Cardiac muscle cell (in vitro differentiated cells and primary cell): ENCODE data around the gene MPV17. TPM values are rescaled to one million over a fixed set of nuclear protein-coding genes. Genes with fewer than 3 reads are reported as not detected.

ENCODE experiments used
- DNase-seq, 2 donors: peaks; one replicate each; pipeline versions ENCODE4 v3.0.0 to v3.0.0-alpha.2; 2010 to 2017; ENCODE audit warnings: low read depth in 1 of 2, low spot score in 1 of 2
- H3K27ac ChIP-seq: fragments of 200-600 bp; sonication (generic); 2 replicates; pipeline ENCODE4 v1.5.1; 2016
- H3K27me3 ChIP-seq: fragments of 200-600 bp; sonication (generic); 2 replicates; pipeline ENCODE4 v1.6.0; 2016; ENCODE audit warnings: control low read depth
- H3K36me3 ChIP-seq: fragments of 200-600 bp; sonication (generic); 2 replicates; pipeline ENCODE4 v1.5.1; 2016; ENCODE audit warnings: control low read depth
- H3K4me1 ChIP-seq: fragments of 200-600 bp; sonication (generic); 2 replicates; pipeline ENCODE4 v1.8.1; 2017; ENCODE audit warnings: low read depth, mild to moderate bottlenecking, mixed run types
- H3K4me3 ChIP-seq: fragments of 200-600 bp; sonication (generic); 2 replicates; pipeline ENCODE4 v1.5.1; 2016; ENCODE audit warnings: mild to moderate bottlenecking
- H3K9me3 ChIP-seq: fragments of 200-600 bp; sonication (generic); 2 replicates; pipeline ENCODE4 v1.5.1; 2017; ENCODE audit warnings: low read depth, mild to moderate bottlenecking, control low read depth
- polyA plus RNA-seq: library from polyadenylated mRNA; unstranded; fragments of >200 nt; fragmentation: Nextera tagmentation; extraction: Ambion mirVana; gene quantifications from 2 replicates; pipeline ENCODE4 v1.2.1, GENCODE V29; 2016
- total RNA-seq: library from RNA; depleted of rRNA; stranded (reverse); fragments of >200 nt; gene quantifications from 2 replicates; pipeline ENCODE4 v1.2.3, GENCODE V29; 2016
- TF ChIP-seq, protein P1 (sequence below): IDR thresholded peaks from 2 replicates; pipeline ENCODE4 v1.5.1; 2012; ENCODE audit warnings: low read depth, mild to moderate bottlenecking, low read length

The MPV17 gene
- total RNA-seq (56.3 and 88.7 TPM in 2 replicates), polyA plus RNA-seq (70.8 and 90.5 TPM in 2 replicates)

GRCh38 chr2:27322766-27323595, at the start of gene MPV17:
MPV17 (minus strand) TSS chr2:27323097; CDS start chr2:27322517, 580 bp downstream.
- H3K4me1 ChIP-seq: peaks cover 8% of the 10 kb centered on the region
- TF ChIP-seq, protein P1, sequence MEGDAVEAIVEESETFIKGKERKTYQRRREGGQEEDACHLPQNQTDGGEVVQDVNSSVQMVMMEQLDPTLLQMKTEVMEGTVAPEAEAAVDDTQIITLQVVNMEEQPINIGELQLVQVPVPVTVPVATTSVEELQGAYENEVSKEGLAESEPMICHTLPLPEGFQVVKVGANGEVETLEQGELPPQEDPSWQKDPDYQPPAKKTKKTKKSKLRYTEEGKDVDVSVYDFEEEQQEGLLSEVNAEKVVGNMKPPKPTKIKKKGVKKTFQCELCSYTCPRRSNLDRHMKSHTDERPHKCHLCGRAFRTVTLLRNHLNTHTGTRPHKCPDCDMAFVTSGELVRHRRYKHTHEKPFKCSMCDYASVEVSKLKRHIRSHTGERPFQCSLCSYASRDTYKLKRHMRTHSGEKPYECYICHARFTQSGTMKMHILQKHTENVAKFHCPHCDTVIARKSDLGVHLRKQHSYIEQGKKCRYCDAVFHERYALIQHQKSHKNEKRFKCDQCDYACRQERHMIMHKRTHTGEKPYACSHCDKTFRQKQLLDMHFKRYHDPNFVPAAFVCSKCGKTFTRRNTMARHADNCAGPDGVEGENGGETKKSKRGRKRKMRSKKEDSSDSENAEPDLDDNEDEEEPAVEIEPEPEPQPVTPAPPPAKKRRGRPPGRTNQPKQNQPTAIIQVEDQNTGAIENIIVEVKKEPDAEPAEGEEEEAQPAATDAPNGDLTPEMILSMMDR: no peak
- no peaks in the 10 kb centered on the region for H3K27me3 ChIP-seq
- peak; percentile 94 to 96 for DNase-seq
- H3K9me3 ChIP-seq: no peaks in the 10 kb centered on the region
- peak within 1 kb of the TSS; percentile 77 for H3K4me3 ChIP-seq
- H3K36me3 ChIP-seq: peaks cover 8% of the 10 kb centered on the region
- peak within 1 kb of the TSS; percentile 99 for H3K27ac ChIP-seq

DNA sequence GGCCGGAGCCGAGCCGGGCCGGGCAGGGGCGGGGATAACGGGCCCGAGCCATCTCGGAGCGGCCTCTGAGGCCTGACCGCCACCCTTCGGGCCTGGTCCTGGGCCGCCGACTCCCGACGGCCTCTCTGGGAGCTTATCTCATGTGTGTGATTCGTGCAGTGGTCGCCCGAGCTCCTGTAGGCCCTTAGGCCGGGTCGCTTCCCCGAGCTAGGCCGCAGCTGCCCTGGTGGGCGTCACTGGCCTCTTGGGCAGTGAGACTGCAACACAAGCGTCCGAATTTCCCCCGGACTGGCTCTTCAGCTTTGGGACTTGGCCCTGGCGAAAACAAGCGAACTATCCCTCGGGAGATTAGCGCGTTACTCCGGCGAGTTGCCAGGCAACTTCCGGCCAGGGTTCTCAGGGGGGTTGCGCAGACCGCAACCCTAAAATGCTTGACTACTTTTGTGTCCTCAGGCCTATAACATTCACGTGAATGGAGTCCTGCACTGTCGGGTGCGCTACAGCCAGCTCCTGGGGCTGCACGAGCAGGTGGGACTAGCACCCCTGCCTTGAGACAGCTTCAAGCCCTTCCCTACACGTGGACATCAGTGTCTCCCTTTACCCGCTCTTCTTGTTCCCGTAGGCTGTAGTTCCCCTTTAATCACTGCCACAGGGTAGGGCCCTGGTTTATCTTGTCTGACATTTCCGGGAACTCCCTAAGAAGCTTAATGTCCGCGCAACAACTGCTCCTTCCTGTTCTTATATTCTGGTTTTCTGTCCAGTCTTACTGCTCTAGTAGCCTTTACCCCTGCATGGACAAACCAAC, 48.1 kb upstream of the MPV17 start:
- H3K27ac ChIP-seq: peak overlapping the region; percentile 93
- H3K4me3 ChIP-seq: peak overlapping the region; percentile 89
- TF ChIP-seq, protein P1: no peak
- no peaks in the 10 kb centered on the region for H3K9me3 ChIP-seq
- peak; percentile 14 to 81 for DNase-seq
- H3K4me1 ChIP-seq: peaks cover 11% of the 10 kb centered on the region
- peaks cover 49% of the 10 kb centered on the region for H3K36me3 ChIP-seq
- no peaks in the 10 kb centered on the region for H3K27me3 ChIP-seq

DNA sequence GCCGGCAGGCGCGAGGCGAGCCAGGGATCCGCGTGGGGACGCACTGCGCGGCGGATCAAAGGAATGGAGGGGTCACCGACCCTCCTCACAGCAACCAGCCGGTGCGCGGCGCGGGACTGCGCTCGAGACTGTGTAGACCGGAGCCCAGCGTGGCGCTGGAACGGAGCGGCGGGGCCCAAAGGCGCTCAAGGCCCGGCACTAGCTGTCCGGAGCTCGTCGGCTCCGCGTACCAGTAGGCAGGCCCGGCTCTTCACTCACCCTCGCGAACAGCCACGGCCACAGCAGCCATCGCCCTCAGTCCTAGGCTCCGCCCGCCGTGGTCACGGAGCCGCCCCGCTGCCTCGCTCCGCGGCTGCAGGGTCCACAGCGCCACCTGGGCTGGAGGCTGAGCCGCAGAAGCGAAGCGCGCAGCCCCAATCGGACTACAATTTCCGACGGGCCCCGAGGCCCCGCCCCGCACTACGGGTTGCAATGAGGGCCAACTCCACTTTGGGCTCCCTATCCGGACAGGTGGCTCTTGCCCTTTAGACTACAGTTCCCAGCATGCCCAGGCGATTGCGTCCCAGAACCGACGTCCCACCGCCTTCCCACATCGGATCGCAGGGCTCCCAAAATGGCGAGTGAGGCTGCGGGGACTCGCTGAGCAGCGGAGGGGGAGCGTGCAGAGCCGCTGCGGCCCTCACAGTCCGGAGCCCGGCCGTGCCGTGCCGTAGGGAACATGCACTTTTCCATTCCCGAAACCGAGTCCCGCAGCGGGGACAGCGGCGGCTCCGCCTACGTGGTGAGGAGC, 47.3 kb upstream of the MPV17 start, which contains the start of the genes EIF2B4 and SNX17:
EIF2B4 (minus strand) TSS at position 313 of the 790 bp plus-strand sequence; CDS start at position 289, 24 bp downstream.
SNX17 (plus strand) TSS at position 591 of the 790 bp plus-strand sequence; CDS start at position 719, 128 bp downstream.
- H3K27me3 ChIP-seq: no peaks in the 10 kb centered on the region

DNA sequence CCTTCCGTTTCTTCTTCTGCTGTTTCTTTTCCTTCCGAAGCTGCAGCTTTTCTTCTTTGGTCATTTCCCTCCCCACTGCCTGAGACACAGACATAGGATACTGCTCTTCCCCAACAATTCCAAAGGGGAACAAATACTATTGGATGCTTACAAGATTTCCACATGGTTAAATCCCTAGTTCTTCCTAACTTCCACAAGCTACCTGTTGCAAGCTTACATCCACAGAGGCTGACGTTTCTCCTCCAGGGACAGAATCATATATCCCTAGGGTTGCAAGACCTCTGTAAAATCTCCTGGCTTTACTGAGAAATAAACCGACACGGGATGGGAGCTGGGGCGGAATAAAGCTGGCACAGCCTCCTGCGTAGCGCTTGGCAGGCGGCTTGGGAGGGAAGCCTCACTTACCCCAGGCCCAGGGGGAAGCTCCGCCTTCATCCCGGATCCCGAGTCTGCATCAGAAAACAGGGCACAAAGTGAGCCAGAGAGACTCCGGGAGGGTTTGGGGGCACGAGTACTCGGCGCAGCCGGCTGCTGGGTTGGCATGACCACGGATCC, 46.7 kb upstream of the MPV17 start:
- H3K27ac ChIP-seq: peak overlapping the region; percentile 80
- H3K9me3 ChIP-seq: no peaks in the 10 kb centered on the region
- TF ChIP-seq, protein P1: no peak
- peaks cover 44% of the 10 kb centered on the region for H3K36me3 ChIP-seq
- peak in 1 of 2 donors; percentile 73 for DNase-seq
- H3K27me3 ChIP-seq: no peaks in the 10 kb centered on the region
- H3K4me3 ChIP-seq: peak overlapping the region; percentile 89
- H3K4me1 ChIP-seq: peaks cover 11% of the 10 kb centered on the region

More for the DNA sequence above, 47.3 kb upstream of the MPV17 start, which contains the start of the genes EIF2B4 and SNX17:
- Histone ChIP-seq H3K36me3 (peaks cover 45% of the 10 kb centered on the region), H3K4me1 (peaks cover 11% of the 10 kb centered on the region), H3K4me3 (peak within 1 kb of the TSS; percentile 89), H3K9me3 (no peaks in the 10 kb centered on the region), H3K27ac (peak within 1 kb of the TSS; percentile 93)
- peak; percentile 98 to 99 for DNase-seq
- TF ChIP-seq, protein P1: peak; percentile 81
